NCI-H446 (cell line): ENCODE results near the gene ADAMTS17.

Source experiments
- DNase-seq, 2 experiments: peaks; one replicate each; lab custom pipeline; 2025; lab: John Stamatoyannopoulos, UW

The ADAMTS17 gene

DNA sequence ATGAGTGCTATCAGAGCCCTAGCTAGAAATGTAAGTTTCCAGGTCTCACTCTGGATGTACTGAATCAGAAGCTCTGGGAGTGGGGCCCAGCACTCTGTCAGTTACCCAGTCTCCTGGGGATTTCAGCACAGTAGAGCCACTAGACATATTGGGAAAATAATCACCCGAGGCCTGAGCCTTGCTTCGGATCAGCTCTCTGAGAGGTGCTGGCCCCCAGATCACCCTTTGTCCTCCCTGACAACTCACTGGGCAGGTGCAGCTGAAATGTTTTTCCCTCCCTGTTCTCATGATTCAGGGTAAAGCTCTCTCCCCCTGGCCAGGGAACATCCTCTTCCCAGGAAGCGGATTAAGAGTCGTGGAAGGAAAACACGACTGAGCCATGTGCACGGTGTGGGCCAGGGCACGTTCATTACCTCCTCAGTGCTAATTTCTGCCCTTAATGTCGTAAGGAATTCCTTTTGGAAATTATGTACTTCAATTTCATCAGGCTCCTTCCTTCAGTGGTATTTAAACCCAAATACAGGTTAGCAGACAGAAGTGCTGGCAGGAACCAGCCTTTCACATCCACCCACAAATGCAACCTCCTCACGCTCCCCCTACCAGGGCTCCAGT is 311.8 kb downstream of the ADAMTS17 start:
- no peak for DNase-seq

- no peak for DNase-seq
Observed at GRCh38 chr15:100029045-100029444, 312.7 kb downstream of the ADAMTS17 start.

- no peak for DNase-seq
Observed at GRCh38 chr15:100026041-100026440, 315.7 kb downstream of the ADAMTS17 start.

GRCh38 chr15:100022806-100023205 is 319.0 kb downstream of the ADAMTS17 start:
- DNase-seq: no peak

DNA sequence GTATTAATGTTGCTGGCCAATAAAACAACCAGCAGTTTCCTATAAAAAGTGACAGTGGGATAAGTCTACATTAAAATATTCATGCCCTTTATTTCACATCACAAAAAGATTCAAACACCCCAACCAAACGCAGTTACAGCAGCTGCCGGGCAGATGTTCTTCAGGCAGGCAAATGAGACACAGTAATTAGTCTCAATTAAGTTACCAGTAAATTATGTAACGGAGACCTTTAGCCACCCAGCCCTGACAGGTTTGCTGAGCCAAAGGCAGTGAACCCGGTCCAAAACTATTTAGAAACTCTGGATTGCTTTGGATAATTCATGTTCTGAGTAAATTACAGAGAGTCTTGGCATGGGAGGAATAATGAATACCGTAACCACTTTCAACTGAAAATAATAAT is 319.4 kb downstream of the ADAMTS17 start:
- DNase-seq: no peak

- DNase-seq: no peak
Observed at GRCh38 chr15:100021653-100022052, 320.1 kb downstream of the ADAMTS17 start.

DNA sequence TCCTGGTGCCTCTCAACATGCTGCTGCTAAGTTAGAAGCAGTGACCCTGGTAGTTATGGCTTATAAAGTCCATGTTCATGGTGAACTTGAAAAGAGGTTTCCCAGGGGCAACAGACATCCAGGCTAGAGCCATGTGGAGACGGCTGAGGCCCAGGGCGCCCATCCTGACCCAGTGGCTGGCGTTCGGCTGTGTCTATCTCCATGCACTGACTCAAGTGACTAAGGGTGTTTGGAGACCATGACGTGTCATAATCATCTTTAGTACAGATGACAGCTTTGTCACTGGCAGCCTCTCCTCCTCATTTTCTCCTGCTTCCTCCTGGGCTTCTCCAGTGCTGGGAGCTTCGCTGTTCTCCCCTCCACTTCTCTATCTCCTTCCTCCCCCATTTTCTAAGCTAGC is 321.2 kb downstream of the ADAMTS17 start:
- DNase-seq: no peak

- no peak for DNase-seq
Observed at GRCh38 chr15:100020189-100020588, 321.6 kb downstream of the ADAMTS17 start.

DNA sequence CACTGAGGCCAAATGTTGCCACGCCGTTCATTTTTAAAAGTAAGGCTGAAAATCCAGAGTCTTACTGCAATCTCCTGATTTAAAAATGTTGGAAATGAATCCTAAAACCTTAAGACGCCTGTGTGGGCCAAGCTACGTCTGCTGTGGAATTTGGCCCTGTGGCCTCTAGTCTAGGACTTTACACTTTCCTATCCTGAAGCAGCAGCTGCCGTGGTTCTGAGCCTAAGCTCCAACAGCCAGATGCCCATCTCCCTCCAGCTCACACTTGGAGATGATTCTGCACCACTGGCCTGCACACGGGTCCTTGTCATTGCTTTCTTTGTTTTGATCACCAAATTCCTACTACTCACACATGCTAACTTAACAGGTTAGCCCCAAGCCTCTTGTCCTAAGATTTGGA is 322.2 kb downstream of the ADAMTS17 start:
- no peak for DNase-seq

DNA sequence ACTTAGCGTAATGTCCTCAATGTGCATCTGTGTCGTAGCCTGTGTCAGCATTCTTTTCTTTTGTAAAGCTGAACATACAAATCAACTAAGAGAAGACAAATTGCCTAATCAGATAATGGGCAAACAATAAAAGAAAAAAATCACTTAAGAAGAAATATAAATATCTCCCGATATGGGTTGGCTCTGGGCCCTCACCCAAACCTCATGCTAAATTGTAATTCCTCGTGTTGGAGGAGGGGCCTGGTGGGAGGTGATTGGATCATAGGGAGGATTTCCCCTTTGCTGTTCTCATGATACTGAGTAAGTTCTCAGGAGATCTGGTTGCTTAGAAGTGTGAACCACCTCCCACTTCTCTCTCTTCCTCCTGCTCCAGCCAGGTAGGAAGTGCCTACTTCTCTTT is 323.6 kb downstream of the ADAMTS17 start:
- DNase-seq: no peak

DNA sequence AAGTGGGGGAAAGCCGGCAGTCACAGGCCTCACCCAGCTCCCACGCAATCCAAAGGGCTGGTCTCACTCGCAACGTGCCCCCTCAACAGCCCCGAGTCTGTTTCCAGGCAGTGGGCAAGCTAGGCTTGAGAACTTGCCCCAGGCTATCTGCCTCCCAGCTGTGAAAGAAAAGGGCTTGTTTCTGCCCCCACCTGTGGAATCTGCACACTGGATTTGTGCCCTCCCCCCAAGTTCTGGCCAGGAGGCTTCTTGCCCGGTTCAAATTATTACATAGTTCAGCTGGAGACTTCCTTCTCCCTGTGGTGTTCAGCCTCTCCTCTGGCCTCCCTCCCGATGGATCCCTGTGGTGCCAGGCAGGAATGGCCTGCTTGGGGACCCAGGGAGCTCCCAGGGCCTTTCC is 324.6 kb downstream of the ADAMTS17 start:
- DNase-seq: no peak

DNA sequence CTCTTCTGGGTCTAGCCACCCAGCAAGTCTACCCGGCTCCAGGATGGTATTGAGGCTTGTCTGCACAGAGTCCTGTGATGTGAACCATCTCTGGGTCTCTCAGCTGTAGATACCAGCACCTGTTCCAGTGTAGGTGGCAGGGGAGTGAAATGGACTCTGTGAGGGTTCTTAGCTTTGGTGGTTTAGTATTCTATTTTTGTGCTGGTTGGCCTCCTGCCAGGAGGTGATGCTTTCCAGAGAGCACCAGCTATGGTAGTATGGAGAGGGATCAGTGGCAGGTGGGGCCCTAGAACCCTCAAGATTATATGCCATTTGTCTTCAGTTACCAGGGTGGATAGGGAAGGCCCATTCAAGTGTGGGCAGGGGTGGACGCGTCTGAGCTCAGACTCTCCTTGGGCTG is 325.1 kb downstream of the ADAMTS17 start:
- no peak for DNase-seq

GRCh38 chr15:100011235-100011634 is 330.5 kb downstream of the ADAMTS17 start:
- no peak for DNase-seq

DNA sequence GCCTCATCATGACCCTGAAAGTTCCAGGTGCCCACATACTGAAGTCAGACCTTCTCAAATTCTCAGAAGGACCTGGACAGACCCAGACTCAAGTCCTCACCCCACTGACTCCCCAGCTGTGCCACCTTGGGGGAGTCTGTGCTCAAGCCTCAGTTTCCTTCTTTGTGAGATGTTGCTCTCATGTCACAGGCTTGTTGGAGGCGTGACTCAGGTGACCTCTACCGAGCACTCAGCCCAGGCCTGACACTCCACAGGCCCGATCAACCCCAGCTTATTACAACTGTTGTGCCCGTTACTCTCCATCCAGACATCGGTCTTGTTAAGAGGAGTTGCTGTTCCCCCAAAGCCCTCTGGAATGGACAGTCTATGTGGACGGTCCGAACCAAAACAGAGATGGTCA is 332.4 kb downstream of the ADAMTS17 start:
- DNase-seq: no peak

DNA sequence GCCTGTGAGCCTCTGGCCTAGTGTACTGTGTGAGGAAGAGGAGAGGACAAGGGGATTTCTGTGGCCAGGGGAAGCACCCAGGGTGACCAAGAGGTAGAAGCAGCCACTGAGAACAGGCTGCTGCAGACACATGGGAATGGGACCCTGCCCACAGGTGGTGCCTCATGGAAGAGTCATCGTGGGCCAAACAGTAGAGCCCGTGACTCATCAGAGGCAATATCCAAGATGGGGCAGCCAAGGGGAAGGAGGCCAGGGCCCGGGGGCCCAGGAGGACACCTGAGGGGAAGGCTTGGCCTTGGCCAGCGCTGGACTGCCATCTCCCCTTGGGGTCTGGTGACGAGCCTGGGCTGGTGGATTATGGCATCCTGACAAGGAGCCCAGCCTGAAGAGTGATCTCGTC is 333.5 kb downstream of the ADAMTS17 start:
- no peak for DNase-seq

GRCh38 chr15:100007609-100008008 is 334.2 kb downstream of the ADAMTS17 start:
- DNase-seq: no peak

DNA sequence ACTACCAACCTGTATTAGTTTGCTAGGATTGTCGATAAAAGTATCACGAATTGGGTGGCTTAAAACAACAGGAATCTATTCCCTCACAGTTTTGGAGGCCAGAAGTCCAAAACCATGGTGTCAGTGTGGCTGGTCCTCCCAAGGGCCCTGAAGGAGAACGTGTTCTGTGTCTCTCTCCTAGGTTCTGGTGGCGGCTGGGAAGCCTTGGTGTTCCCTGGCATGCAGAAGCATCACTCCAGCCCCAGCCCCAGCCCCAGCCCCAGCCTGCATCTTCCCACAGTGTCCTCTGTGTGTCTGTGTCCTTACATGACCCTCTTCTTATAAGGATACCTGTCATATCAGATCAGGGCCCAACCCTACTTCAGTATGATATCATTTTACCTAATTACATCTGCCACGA is 336.1 kb downstream of the ADAMTS17 start:
- DNase-seq: no peak

GRCh38 chr15:100005013-100005412 is 336.8 kb downstream of the ADAMTS17 start:
- no peak for DNase-seq

DNA sequence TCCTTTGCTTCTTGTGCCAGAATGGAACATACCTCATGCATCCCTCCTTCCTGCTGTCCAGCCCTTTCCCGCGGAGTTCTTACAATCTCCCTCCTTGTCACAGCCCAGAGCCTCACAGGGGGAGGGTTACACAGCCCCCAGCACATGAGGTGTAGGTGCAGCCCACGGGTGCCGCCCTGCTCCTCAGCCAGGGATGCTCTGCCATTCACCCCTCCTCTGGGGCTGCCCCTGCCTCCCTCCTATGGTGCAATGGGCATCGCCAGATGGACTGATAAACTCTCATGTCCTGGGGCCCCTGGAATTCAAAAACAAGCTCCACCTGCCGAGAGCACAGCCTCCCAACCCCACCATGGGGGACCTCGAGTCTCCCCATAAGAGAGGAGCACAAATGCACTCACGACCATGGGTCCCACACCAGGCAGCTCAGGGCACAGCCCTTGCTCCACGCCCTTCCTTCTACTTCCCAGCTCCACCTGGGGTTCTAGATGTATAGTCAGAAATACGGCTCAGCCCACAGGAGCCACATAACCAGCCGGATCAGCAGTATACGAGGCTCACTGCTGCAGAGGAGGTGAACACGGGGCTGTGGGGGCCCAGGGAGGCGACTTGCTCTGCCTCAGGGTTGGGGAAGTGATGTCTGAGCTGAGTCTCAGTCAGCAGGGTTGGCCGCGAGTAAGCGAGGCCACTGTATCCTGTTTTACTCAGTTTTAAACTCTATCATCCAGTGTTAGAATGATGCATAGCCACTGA is 338.8 kb downstream of the ADAMTS17 start:
- no peak for DNase-seq

- no peak for DNase-seq
Observed at GRCh38 chr15:100002086-100002620, 339.6 kb downstream of the ADAMTS17 start.

DNA sequence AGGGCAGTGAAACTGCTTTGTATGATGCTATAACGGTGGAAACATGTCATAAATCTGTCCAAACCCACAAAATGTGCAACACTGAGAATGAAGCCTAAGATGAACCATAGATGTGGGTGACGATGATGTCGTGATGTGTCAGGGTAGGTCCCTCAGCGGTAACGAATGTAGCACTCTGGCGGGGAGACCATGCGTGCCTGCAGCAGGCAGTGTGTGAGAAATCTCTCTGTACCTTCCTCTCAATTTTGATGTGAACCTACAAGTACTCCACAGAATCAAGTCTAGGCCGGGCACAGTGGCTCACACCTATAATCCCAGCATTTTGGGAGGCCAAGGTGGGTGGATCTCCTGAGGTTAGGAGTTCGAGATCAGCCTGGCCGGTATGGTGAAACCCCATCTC is 340.4 kb downstream of the ADAMTS17 start:
- DNase-seq: no peak

GRCh38 chr15:99999282-100000070 is 342.3 kb downstream of the ADAMTS17 start:
- no peak for DNase-seq

- no peak for DNase-seq
Observed at GRCh38 chr15:99998661-99999101, 343.1 kb downstream of the ADAMTS17 start.
